ENCODE results near the gene JMJD6.
"Not testable (repeated sequence)": the region's sequence is repeated elsewhere in the genome, so short reads cannot be mapped to it uniquely, and the experiment has no call there.

The JMJD6 gene

GRCh38 chr17:76716146-76716838, 10.1 kb downstream of the JMJD6 start:
- DNase-seq (ENCODE audit: low spot score): peak; percentile 87

GRCh38 chr17:76715496-76715830, 10.9 kb downstream of the JMJD6 start:
- no peak for DNase-seq (ENCODE audit: low spot score)

- peak; percentile 43 for DNase-seq (ENCODE audit: low spot score)
Measured at GRCh38 chr17:76714822-76715495, 11.4 kb downstream of the JMJD6 start.

DNA sequence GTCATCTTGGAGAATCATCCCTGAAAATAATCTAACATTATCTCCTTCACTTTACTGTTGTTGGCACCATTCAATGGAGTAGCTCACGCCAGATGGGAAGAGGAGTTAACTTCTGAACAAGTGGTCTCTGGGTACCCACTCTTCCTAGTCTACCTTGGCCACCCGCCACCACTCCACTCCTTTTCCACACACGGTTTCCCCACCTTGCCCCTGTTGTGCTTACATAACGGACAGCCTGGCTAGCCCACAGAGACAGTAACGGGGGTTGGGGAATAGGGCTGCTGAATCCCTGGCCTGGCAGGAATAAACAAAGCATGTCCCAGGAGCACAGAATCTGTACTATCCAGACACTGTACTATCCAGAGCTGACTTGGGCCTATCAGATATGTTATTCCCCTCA, 12.1 kb downstream of the JMJD6 start:
- no peak for DNase-seq (ENCODE audit: low spot score)

GRCh38 chr17:76713765-76714164, 12.6 kb downstream of the JMJD6 start:
- DNase-seq (ENCODE audit: low spot score): no peak

GRCh38 chr17:76712321-76712720, 14.1 kb downstream of the JMJD6 start:
- not testable (repeated sequence) for DNase-seq (ENCODE audit: low spot score)

DNA sequence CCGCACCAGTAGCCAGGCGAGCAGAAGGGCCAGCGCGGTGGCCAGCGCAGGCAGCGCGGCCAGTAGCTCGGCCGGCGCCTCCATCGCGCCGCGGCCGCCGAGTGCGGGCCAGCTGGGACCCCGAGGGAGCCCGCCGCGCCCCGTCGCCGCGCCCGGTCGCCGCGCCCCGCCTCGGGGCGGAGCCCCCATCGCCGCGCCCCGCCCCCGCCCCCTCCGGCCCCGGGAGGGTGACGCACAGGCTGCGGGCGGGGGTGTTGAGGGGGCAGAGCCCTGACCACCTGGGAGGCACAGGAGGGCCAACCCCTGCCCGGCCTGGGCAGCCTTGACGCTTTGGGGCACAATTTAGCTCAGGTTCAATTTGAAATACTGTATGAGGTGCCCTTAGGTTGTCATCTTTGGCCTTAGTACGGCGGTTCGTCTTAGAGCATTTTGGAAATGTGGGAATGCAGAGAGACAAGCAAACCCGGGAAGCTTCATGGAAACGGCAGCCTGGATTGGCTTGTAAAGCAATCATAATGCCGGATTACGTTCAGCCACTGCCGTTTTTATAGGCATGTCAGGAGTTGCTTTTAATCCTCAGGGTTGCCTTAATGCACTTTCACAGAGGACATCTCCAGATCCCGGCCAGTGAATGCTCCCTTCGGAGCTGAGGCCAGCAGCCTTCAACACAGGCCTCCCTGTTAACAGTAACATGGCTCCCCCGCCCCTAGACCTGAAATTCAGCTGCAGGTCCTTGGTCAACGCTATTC, 15.4 kb downstream of the JMJD6 start, which contains the start of gene MXRA7:
Gene MXRA7 (minus strand): TSS at position 103 of the 749 bp plus-strand sequence. CDS start 19 bp downstream, at position 84.
- peak; percentile 93 for DNase-seq (ENCODE audit: low spot score)

- not testable (repeated sequence) for DNase-seq (ENCODE audit: low spot score)
Measured at GRCh38 chr17:76709951-76710862, 16.2 kb downstream of the JMJD6 start.

- peak; percentile 93 for DNase-seq (ENCODE audit: low spot score)
Measured at GRCh38 chr17:76709077-76709950, 17.1 kb downstream of the JMJD6 start.

GRCh38 chr17:76707985-76708807, 18.2 kb downstream of the JMJD6 start:
- no peak for DNase-seq (ENCODE audit: low spot score)

DNA sequence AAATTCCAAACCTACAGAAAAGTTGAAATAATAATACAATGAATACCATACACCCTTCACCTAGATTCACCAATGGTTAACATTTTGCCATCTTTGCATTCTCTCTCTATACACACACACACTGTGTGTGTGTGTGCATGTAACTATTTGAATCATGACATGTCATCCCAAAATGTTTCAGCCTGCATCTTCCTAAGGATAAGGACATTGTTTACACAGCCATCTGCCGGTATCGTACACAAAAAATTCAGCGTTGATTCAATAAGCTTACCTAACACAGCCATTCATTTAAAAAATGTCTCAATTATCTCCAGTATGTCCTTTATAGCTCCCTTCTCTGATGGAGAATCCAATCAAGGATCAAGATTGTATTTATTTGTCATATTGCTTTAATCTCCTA, 19.6 kb downstream of the JMJD6 start:
- DNase-seq (ENCODE audit: low spot score): no peak

DNA sequence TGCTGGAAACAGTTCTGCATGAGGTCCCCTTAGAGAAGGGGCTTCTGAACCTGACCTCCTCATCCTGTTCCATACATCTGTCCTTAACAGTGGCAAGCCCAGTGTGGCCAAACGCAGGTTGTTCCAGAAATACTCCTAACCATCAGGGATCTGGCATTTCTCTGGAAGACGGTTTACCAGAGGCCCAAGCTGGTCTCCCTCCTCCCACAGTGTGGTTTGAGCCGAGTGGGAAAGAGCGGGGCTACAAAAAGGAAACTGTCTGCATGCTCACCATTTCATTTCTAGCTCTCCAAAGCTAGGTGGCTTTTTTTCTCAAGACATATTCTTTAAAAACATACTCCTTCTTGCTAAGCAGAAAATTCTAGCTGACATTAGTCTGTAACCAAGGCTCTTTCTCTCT, 21.6 kb downstream of the JMJD6 start:
- no peak for DNase-seq (ENCODE audit: low spot score)

DNA sequence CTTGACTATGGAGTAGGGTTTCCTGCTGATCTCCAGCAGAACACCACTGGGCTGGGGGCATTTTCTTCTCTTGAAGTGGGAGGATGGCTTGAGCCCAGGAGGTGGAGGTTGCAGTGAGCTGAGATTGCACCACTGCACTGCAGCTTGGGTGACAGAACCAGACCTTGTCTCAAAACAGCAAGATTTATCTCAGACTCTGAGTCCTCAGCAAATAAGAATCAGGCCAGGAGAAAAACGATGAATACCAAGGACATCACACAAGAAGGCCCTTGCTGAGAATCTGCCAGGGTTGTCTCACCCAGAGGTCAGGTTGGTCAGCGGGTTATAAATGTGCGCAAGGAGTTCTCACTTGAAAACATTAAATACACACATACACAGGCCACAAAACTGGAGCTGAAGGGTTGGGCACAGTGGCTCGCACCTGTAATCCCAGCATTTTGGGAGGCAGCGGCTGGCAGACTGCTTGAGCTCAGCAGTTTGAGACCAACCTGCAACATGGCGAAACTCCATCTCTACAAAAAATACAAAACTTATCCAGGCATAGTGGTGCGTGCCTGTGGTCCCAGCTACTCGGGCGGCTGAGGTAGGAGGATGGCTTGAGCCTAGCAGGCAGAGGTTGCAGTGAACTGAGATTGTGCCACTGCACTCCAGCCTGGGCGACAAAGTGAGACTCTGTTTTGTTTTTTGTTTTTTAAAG, 23.3 kb downstream of the JMJD6 start:
- no peak for DNase-seq (ENCODE audit: low spot score)

GRCh38 chr17:76702076-76702475, 24.3 kb downstream of the JMJD6 start:
- no peak for DNase-seq (ENCODE audit: low spot score)

GRCh38 chr17:76701471-76701967, 24.9 kb downstream of the JMJD6 start:
- DNase-seq (ENCODE audit: low spot score): no peak

GRCh38 chr17:76700617-76701470, 25.6 kb downstream of the JMJD6 start:
- DNase-seq (ENCODE audit: low spot score): peak; percentile 86

GRCh38 chr17:76700270-76700616, 26.2 kb downstream of the JMJD6 start:
- no peak for DNase-seq (ENCODE audit: low spot score)

DNA sequence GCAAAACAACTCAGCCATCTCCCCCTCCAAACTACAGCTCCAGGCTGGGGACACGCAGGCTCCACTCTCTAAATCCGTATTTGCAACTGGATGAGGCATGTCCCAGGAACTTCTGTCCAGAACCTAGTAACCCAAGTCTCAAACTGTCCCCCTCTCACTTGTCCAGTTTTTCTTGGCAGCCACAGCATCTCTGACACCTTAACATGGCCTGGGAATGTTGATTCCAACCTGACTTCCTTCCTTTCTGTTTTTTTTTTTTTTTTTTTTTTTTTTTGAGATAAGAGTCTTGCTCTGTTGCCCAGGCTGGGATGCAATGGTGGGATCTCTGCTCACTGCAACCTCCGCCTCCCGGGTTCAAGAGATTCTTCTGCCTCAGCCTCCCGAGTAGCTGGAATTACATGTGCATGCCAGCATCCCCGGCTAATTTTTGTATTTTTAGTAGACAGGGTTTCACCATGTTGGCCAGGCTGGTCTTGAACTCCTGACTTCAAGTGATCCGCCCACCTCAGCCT, 27.9 kb downstream of the JMJD6 start:
- not testable (repeated sequence) for DNase-seq (ENCODE audit: low spot score)

Data from GM03348 (cell line).